Tongue (tissue), 2 donors: ENCODE results near the gene CACNA2D2. TPM values are rescaled to one million over a fixed set of nuclear protein-coding genes. Genes with fewer than 3 reads are reported as not detected.

Source experiments
- DNase-seq: peaks from one replicate; pipeline ENCODE4 v3.0.0-alpha.2; 2015
- total RNA-seq: library from RNA; depleted of rRNA; stranded (reverse); fragments of >200 nt; gene quantifications from one replicate; pipeline ENCODE4 v1.2.3, GENCODE V29; 2014

CACNA2D2 gene
- total RNA-seq: 4.3 TPM

GRCh38 chr3:50503504-50504342 lies at the start of gene CACNA2D2:
TSS of gene CACNA2D2 (minus strand) at chr3:50503634. CDS start at chr3:50503423, 211 bp downstream.
- peak; percentile 88 for DNase-seq

DNA sequence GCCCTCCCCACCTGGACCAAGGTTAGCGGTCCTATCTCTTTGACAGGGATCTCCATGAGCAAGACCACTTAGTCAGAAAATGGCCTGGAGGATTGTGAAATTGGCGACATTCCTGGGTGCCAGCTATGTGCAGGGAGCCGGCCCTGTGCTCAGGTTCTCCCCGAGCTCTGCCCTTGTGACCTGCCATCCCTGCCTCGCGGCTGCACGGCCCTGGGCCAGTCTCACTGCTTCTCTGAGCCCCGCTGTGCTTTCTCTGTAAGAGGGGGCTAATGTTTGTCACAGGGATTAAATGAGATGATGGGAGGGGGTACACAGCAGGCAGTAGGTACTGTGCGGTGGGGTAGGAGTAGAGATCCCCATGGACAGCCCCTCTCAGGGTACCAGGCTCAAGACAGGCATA lies 49.2 kb upstream of the CACNA2D2 start:
- no peak for DNase-seq

DNA sequence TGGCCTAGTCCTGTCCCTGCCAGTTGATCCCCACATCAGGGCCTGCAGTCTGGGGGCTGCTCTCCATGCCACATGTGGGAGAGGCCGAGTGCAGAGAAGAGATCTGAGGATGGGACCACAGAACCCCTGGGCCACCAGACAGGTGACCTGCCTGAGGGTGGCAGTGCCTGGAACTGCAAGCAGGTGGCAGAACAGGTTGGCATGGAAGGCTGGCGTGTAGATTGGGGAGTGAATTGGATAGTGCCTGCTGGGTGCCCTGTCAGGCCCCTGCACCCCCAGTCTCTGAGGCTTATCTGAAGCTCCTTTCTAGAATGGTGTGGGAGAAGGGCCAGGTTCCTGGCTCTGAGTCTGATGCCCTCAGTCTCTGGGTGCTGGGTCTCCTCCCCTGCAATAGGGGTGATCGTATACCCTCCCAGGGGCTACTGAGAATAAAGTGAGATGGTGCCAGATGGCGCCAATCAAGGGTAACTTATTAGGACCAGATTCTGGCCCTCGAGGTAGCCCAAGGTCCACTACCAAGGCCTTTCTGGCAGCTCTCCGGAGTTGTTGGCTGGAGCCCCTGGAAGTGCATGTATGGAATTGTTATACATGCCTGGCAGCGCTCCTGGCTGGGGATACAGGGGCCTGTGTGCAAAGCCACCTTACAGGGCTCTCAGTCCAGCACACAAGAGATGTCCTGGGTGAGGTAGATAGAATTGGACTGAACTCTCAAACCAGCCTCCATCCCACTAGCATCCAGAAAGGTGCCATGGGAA lies 48.4 kb upstream of the CACNA2D2 start:
- DNase-seq: no peak

- DNase-seq: no peak
Measured at GRCh38 chr3:50551054-50551659, 47.7 kb upstream of the CACNA2D2 start.

DNA sequence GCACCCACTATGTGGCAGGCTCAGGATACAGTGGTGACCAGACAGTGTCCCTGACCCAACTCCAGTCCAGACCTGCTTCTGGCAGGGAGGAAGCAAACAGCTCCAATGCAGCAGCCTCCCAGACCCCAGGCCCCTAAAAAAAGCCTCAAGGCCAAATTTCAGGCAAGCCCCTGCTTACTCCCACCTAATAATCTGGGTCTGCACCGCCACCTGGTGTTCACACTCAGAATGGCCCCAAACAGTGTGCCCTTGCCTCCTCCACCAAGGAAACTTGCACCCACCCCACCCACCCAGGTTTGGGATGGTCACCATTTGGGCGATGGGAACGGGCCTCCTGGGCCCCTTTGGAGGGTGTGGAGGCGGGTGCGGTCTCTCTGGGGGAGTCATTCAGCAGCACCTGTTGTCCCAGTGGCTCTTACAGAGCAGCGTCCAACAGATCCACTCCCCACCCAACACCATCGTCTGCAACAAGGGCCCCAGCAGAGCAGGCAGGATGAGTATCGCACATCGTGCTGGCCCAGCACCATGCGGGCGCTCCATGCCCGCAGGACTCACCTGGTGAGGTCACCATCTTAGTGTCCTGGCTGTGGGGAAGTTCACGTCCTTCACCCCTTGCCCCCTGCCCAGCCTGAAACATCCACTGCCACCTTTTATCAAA lies 46.8 kb upstream of the CACNA2D2 start:
- peak; percentile 85 for DNase-seq

DNA sequence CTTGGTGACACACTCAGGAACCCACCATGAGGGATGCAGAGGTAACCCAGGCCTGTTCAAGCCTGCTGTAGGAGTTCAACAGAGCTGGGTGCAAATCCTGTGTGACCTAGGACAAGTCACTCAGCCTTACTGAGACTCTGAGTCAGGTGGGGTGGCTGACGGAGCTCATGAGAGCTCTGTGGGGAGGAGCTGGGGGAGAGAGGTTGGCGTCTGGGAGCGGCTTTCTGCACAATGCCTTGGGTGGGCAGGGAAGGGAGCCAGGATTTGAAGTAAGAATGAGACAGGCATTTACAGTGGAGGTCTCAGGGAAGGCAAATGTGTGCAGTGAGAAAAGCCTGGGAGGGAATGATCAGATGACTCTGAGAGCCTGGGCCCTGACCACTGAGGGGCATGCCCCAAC lies 45.8 kb upstream of the CACNA2D2 start:
- DNase-seq: no peak

DNA sequence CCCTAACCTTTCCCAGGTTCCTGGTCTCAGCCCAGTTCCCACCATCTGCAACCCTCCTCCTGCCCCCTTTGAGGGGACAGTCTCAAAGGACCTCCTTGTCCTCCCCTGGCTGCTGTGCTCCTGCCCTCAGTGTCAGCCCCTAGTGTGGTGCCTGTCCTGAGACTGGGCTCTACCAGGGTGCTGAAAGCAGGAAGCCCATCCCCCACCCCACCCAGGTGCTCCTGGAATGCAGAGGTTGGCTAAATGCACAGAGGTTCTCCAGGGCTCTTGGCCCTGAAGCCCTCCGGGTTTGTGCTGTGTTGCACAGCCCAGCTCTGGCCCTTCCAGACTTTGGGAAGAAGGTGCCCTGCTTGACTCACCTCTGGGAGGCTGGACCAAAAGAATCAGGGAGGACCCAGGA lies 42.3 kb upstream of the CACNA2D2 start:
- no peak for DNase-seq

DNA sequence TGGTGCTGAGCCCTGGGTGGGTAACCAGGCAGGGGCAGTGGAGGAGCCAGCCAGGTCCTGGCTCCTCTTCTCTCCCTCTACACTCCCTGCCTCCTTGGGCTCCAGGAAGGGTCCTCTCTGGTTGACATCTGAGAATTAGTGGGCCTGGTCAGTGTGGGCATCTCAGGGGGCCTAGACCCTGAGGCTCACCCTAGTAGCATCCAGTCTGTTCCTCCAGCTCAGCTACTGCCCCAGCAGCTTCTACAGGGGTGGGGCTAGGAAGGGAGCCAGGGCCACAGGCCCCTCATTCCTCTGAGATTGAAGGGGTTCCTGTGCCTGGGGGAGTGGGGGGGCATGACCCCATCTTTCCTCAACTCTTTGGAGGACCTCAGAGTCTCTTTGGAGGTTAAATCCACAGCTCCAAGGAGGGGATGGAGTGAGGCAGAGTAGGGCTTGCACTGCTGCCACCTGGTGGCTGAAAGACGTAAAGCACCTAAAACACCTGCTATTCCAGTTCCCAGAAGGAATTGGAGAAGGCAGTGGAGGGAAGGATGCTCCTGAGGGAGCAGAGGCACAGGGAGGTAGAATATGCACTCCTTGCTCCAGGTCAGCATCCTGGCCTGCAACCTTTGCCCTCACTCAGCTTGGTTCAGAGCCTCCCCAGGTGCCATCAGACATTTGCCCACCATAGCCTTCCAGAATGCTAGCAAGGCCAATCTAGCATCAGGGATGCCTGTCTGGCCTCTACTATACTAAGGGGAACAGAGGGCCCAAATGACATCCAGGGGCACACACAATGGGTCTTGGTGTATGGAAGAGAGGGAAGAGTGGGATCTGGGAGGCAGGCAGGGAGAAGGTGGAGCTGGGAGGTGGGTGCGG lies 39.0 kb upstream of the CACNA2D2 start:
- peak; percentile 91 for DNase-seq

DNA sequence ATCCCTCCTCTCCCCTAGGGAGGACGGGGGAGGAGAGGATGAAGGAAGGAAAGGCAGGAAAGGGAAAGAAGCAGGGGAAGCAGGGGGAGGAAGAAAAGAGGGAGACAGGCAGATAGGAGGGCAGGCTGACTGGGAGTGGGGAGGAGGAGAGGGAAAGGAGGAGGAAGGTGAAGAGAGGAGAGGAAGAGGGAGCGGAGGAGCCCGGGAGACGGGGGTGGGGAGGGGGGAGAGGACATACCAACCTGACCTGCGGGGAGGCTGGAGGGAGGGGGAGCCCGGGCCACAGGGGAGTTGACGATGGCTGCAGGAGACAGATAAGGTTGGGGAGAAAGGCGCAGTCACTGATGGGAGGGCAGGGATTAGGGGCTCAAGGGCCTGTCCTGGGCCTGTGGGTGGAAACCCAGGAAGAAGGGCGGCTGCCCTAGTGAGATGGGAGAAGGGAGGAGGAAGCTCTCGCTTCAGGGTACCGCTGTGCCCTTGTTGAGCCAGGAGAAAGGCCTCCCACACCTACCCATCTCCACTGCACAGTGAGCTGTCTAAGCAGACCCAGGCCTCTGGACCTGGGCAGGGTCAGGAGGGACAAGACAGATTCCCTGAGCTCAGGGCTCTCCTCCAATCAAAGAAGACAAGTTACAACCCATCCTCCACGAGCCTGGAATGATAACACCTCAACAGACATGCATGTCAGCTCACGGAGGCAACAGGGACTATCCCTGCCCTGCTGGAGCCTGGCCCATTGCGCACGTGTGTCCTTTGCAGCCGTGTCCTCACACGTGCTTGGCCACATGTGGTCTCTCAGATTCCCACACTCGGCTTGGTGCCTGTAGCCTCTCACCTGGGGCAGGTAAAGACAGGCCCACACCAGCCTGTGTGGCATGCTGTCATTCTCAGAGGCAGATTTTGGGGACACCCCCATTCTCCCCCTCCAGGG lies 36.2 kb upstream of the CACNA2D2 start:
- DNase-seq: no peak

DNA sequence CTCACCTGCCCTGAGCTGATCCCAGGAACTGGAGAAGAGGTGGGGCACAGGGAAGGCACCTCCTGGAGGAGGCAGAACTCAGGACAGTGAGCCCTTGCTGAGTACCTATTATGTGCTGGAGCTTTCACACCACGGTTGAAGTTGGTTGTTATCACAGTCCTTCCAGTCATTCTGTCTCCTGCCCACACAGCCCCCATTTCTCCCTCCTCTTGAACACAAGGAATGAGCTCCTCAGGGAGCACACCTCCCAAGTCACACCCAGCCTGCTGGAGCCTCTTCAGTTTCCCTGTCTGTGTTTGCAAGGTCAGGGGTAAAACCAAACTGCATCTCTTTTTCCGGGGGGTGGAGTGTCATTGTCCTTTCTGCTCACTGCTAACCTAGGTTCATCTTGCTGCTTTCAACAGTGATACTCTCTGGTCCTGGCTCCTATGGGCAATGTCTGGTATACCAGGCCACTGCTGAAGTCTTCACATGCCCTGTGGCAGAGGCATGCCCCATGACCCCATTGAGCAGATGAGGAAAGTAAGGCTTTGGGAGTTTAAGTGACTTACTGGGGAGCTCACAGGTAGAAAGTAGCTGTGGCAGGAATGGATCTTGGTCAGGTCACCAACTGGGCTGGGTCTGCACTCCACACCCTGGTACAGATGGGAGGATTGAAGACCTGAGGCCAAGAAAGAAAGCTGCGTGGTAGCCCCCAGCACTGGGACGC lies 34.1 kb upstream of the CACNA2D2 start:
- no peak for DNase-seq

- DNase-seq: no peak
Measured at GRCh38 chr3:50536471-50537180, 33.2 kb upstream of the CACNA2D2 start.

DNA sequence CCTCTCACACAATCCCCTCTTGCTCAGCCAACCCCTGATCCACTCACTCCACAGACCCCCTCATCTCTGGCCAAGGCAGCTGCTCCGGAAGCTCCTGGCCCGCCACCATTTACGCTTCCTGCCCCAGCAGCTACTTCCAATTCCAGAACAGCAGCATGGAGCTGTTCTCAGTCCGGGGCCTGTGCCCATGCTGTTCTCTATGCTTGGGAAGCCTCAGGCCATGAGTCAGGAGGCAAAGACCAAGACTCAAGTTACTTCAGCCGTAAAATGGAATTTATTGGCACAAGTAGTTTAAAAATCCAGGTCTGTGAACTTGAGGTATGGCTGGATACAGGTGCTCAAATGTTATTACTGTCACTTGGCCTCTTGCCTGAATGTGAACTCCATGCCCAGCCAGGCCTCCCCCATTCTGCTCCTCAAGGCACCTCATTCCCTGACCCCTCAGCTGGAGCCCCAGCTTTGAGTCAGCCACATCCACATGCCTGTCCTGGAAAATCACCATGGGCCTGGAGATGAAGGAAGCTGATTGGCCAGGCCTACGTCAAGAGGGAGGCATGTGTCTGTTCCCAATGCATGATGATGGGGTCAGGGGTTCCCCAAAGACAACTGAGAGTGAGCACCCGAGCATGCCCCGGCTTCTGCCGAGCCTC lies 31.4 kb upstream of the CACNA2D2 start:
- DNase-seq: peak; percentile 49

GRCh38 chr3:50533807-50534461 lies 30.5 kb upstream of the CACNA2D2 start:
- DNase-seq: no peak

DNA sequence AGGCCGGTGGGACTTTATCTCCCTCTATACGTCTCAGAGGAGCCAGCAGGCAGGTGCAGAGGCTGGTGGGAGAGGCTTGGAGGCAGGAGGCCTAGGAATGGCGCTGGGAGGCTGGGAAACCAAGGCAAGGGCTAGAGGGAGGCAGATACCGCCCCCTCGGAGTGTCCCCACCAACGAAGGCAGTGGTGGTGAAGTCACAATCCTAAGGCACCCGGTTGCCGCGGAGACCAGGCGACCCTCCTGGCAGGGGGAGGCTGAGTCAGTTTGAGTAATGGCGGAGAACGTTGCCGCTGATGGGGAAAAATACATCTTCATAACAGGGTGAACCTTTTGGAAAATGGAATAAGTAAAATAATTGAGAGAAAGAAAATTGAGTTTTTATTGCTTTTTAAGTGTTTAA lies 29.9 kb upstream of the CACNA2D2 start:
- no peak for DNase-seq

- DNase-seq: no peak
Measured at GRCh38 chr3:50532062-50532705, 28.8 kb upstream of the CACNA2D2 start.

GRCh38 chr3:50531201-50531600 lies 27.8 kb upstream of the CACNA2D2 start:
- DNase-seq: no peak
